ENCODE measurements around the gene RAD52. TPM values are rescaled to one million over a fixed set of nuclear protein-coding genes. Genes with fewer than 3 reads are reported as not detected.

Gene RAD52
- total and polyA plus RNA-seq, 11 donors = 4.1 to 9.7 (median 6.2) TPM

DNA sequence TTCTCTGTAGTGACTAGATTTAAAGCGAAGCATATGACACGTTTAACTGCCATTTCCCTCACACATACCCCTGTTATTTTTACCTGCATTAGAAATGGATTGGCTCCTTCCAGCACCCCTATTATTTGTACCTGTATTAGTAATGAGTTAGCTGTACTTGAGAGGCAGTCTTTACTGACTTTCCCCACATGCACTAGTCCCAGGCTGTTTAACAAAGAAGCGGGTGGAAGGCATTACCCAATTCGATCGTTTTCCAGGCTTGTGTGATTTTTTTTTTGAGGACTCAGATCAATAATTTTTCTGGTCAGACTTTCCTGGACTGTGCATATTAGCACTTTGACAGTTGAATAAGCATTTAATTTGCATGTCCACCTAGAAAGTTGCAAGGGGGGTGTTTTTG is 46.4 kb downstream of the RAD52 start:
- peaks cover 3 to 100% (median 100%) of the 10 kb centered on the region in 9 donors for H3K36me3 ChIP-seq
- DNase-seq (no peak), ATAC-seq (no peak)
- no peaks in the 10 kb centered on the region for H3K27me3 ChIP-seq
- H3K4me3 ChIP-seq = no peak overlapping the region
- H3K9me3 ChIP-seq = no peaks in the 10 kb centered on the region
- intact Hi-C loops (cut with DNase I) = loop anchor here in 1 of 10 donors (5.0 kb wide), 1 partner anchor 36 kb away; no protein-coding TSS in a partner anchor
- no peak overlapping the region for H3K27ac ChIP-seq
- peaks cover 0 to 28% (median 10%) of the 10 kb centered on the region in 12 donors for H3K4me1 ChIP-seq
- 83 to 89% (median 85%) methylated on average over 5 of the region's 5 CpGs for whole genome bisulfite sequencing, 4 donors
- TF ChIP-seq CTCF (IDR thresholded peaks at IDR 0.05) (no peak), POLR2A (IDR thresholded peaks at IDR 0.05) (no peak)

- H3K4me3 ChIP-seq = no peak overlapping the region
- peaks cover 0 to 28% (median 10%) of the 10 kb centered on the region in 12 donors for H3K4me1 ChIP-seq
- 90 to 93% (median 91%) methylated on average over 3 of the region's 3 CpGs for WGBS, 4 donors
- H3K9me3 ChIP-seq = no peaks in the 10 kb centered on the region
- TF ChIP-seq CTCF (IDR thresholded peaks at IDR 0.05) (no peak), POLR2A (IDR thresholded peaks at IDR 0.05) (no peak)
- no peaks in the 10 kb centered on the region for H3K27me3 ChIP-seq
- DNase-seq = no peak
- intact Hi-C loops (cut with DNase I) = loop anchor here in 1 of 10 donors (5.0 kb wide), 1 partner anchor 35 kb away; no protein-coding TSS in a partner anchor
- ATAC-seq = no peak
- peaks cover 3 to 100% (median 100%) of the 10 kb centered on the region in 9 donors for H3K36me3 ChIP-seq
- no peak overlapping the region for H3K27ac ChIP-seq
Observed at GRCh38 chr12:902581-902980, 46.9 kb downstream of the RAD52 start.

- TF ChIP-seq POLR2A (IDR thresholded peaks at IDR 0.05) = no peak
- no peak for TF ChIP-seq CTCF (IDR thresholded peaks at IDR 0.05)
- peaks cover under 1 to 100% (median 97%) of the 10 kb centered on the region in 9 donors for H3K36me3 ChIP-seq
Observed at GRCh38 chr12:897386-897785, 52.1 kb downstream of the RAD52 start.

DNA sequence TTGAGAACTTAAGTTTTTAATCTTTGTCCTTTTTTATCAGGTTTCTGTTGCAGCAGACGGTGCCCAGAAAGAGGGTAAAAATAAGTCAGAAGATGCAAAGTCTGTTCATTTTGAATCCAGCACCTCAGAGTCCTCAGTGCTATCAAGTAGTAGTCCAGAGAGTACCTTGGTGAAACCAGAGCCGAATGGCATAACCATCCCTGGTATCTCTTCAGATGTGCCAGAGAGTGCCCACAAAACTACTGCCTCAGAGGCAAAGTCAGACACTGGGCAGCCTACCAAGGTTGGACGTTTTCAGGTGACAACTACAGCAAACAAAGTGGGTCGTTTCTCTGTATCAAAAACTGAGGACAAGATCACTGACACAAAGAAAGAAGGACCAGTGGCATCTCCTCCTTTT is 53.5 kb downstream of the RAD52 start:
- no peak for ATAC-seq
- intact Hi-C loops (cut with DNase I) = no loop called here
- WGBS, 4 donors = 50 to 60% (median 56%) methylated on average over 4 of the region's 4 CpGs

More at GRCh38 chr12:897386-897785, 52.1 kb downstream of the RAD52 start:
- WGBS, 4 donors = 81 to 92% (median 82%) methylated on average over 4 of the region's 4 CpGs
- no peak overlapping the region for H3K4me3 ChIP-seq
- H3K27ac ChIP-seq = no peak overlapping the region
- intact Hi-C loops (cut with DNase I) = no loop called here
- ATAC-seq (no peak), DNase-seq (no peak)
- H3K9me3 ChIP-seq = no peaks in the 10 kb centered on the region
- H3K27me3 ChIP-seq = no peaks in the 10 kb centered on the region
- H3K4me1 ChIP-seq = no peaks in the 10 kb centered on the region

More for the DNA sequence above, 53.5 kb downstream of the RAD52 start:
- DNase-seq = no peak
- Histone ChIP-seq H3K9me3 (no peaks in the 10 kb centered on the region), H3K27me3 (no peaks in the 10 kb centered on the region), H3K36me3 (peaks cover 0 to 100% (median 97%) of the 10 kb centered on the region in 9 donors), H3K27ac (no peak overlapping the region), H3K4me3 (no peak overlapping the region), H3K4me1 (no peaks in the 10 kb centered on the region)
- TF ChIP-seq CTCF (IDR thresholded peaks at IDR 0.05) = no peak
- no peak for TF ChIP-seq POLR2A (IDR thresholded peaks at IDR 0.05)
